Calu3 (cell line): ENCODE measurements around the gene SLC25A13. TPM values are rescaled to one million over a fixed set of nuclear protein-coding genes. Genes with fewer than 3 reads are reported as not detected.

Source experiments
- BruUV-seq: library from RNA; stranded (reverse); fragments of 400-500 nt; replicated peaks from 2 replicates; lab custom pipeline; 2021; lab: Mats Ljungman, UMichigan
- CTCF ChIA-PET: fragments of 300-600 bp; sonication (Branson Sonifier 250); formaldehyde crosslinking; loops from one replicate; lab custom pipeline; 2022; ENCODE audit warnings: antibody characterized with exemption; lab: Charles Lee
- DNase-seq: peaks from one replicate; pipeline ENCODE4 v3.0.0; 2022
- H3K27ac Mint-ChIP-seq: one replicate; pipeline ENCODE4 v1.8.0; 2022; ENCODE audit warnings: mixed read lengths; ENCODE audit not compliant: unreplicated experiment
- H3K27me3 Mint-ChIP-seq: one replicate; pipeline ENCODE4 v1.8.0; 2022; ENCODE audit warnings: mixed read lengths; ENCODE audit not compliant: unreplicated experiment
- H3K36me3 Mint-ChIP-seq: one replicate; pipeline ENCODE4 v1.8.0; 2022; ENCODE audit warnings: mild to moderate bottlenecking, moderate library complexity, mixed read lengths; ENCODE audit not compliant: insufficient read depth, unreplicated experiment
- H3K4me1 Mint-ChIP-seq: one replicate; pipeline ENCODE4 v1.8.0; 2022; ENCODE audit warnings: mild to moderate bottlenecking, low read depth, mixed read lengths; ENCODE audit not compliant: unreplicated experiment
- H3K4me3 Mint-ChIP-seq: one replicate; pipeline ENCODE4 v1.8.0; 2022; ENCODE audit warnings: mild to moderate bottlenecking, low read depth, moderate library complexity, mixed read lengths; ENCODE audit not compliant: unreplicated experiment
- H3K9me3 Mint-ChIP-seq: one replicate; pipeline ENCODE4 v1.8.0; 2022; ENCODE audit warnings: low read depth, mixed read lengths; ENCODE audit not compliant: unreplicated experiment
- CTCF ChIP-seq: fragments of 200-600 bp; IDR thresholded peaks from one replicate; pipeline ENCODE4 v1.8.0; 2022; ENCODE audit warnings: antibody characterized with exemption; ENCODE audit not compliant: unreplicated experiment
- intact Hi-C: fragments of 100-400 bp; cut with micrococcal nuclease; formaldehyde crosslinking; loops from one replicate; pipeline ENCODE4 v1.10.0; 2022; ENCODE audit not compliant: unreplicated experiment
- total RNA-seq: library from RNA; stranded (reverse); gene quantifications from 2 replicates; pipeline ENCODE4 v1.2.3, GENCODE V29; 2022

SLC25A13 gene
- total RNA-seq, 1 experiment from 2014 or later = 18.1 TPM

GRCh38 chr7:96136600-96137239 lies 185.2 kb downstream of the SLC25A13 start:
- CTCF ChIA-PET = no interaction called here
- Mint-ChIP-seq H3K27me3 (no peaks in the 10 kb centered on the region), H3K27ac (peak overlapping the region; percentile 85), H3K4me3 (no peak overlapping the region), H3K9me3 (no peaks in the 10 kb centered on the region), H3K36me3 (peaks cover 12% of the 10 kb centered on the region), H3K4me1 (peaks cover 21% of the 10 kb centered on the region)
- TF ChIP-seq CTCF = no peak
- DNase-seq = no peak
- intact Hi-C loops = no loop called here
- BruUV-seq = no TSS peak

- peak; percentile 32 for DNase-seq
- H3K4me1 Mint-ChIP-seq = peaks cover 21% of the 10 kb centered on the region
- no peak for TF ChIP-seq CTCF
- H3K4me3 Mint-ChIP-seq = peak overlapping the region; percentile 32
- H3K27me3 Mint-ChIP-seq = no peaks in the 10 kb centered on the region
- intact Hi-C loops = loop anchor here (2.0 kb wide), 1 partner anchor 50 kb away; no protein-coding TSS in a partner anchor
- no peaks in the 10 kb centered on the region for H3K9me3 Mint-ChIP-seq
- H3K36me3 Mint-ChIP-seq = peaks cover 6% of the 10 kb centered on the region
- H3K27ac Mint-ChIP-seq = peak overlapping the region; percentile 85
- CTCF ChIA-PET = no interaction called here
- no TSS peak for BruUV-seq
Observed at GRCh38 chr7:96135241-96135640, 186.7 kb downstream of the SLC25A13 start.

- BruUV-seq = no TSS peak
- peaks cover 22% of the 10 kb centered on the region for H3K4me1 Mint-ChIP-seq
- intact Hi-C loops = no loop called here
- CTCF ChIA-PET = no interaction called here
- H3K27me3 Mint-ChIP-seq = no peaks in the 10 kb centered on the region
- H3K27ac Mint-ChIP-seq = no peak overlapping the region
- peaks cover 2% of the 10 kb centered on the region for H3K9me3 Mint-ChIP-seq
- no peak overlapping the region for H3K4me3 Mint-ChIP-seq
- DNase-seq = no peak
- no peak for TF ChIP-seq CTCF
- peaks cover 6% of the 10 kb centered on the region for H3K36me3 Mint-ChIP-seq
Observed at GRCh38 chr7:96131525-96131924, 190.4 kb downstream of the SLC25A13 start.

- Mint-ChIP-seq H3K4me3 (no peak overlapping the region), H3K36me3 (no peaks in the 10 kb centered on the region), H3K9me3 (peaks cover 2% of the 10 kb centered on the region), H3K4me1 (peaks cover 11% of the 10 kb centered on the region), H3K27ac (no peak overlapping the region), H3K27me3 (no peaks in the 10 kb centered on the region)
- DNase-seq = no peak
- CTCF ChIA-PET = interaction anchor here (0.5 kb wide), 1 partner anchor 8 kb away, joined by 3 read pairs; no protein-coding TSS in a partner anchor
- intact Hi-C loops = no loop called here
- no peak for TF ChIP-seq CTCF
- no TSS peak for BruUV-seq
Observed at GRCh38 chr7:96127746-96128145, 194.2 kb downstream of the SLC25A13 start.
